K562 (cell line): Measurements from ENCODE around the gene DNAJC6. TPM values are rescaled to one million over a fixed set of nuclear protein-coding genes. Genes with fewer than 3 reads are reported as not detected.

Experiments
- ATAC-seq: fragments of 200-7000 bp; cut with Tn5 transposase; 3 replicates; pipeline ENCODE4 v1.9.1; 2020; ENCODE audit warnings: moderate library complexity
- BruUV-seq: library from RNA; stranded (reverse); fragments of 400-500 nt; replicated peaks from 2 replicates; lab custom pipeline; 2021; lab: Mats Ljungman, UMichigan
- CTCF ChIA-PET: fragments of 300-600 bp; formaldehyde crosslinking; extraction: SDS; loops from one replicate; lab custom pipeline; 2021; ENCODE audit warnings: low intra/inter-chr PET ratio; lab: Yijun Ruan, JAX
- POLR2A ChIA-PET: fragments of 300-600, 350-650 bp; sonication (Branson Sonifier 250); formaldehyde crosslinking; extraction: SDS; loops from one replicate; lab custom pipeline; 2021; ENCODE audit warnings: antibody characterized with exemption, inconsistent platforms; lab: Yijun Ruan, JAX
- DNase-seq, 4 experiments: peaks; one replicate each; pipeline versions ENCODE4 v3.0.0 to v3.0.0-alpha.2; 2011 to 2018; ENCODE audit warnings: low spot score in 3 of 4, mixed read lengths in 3 of 4; ENCODE audit errors: extremely low read depth in 1 of 4
- FAIRE-seq: peaks from 2 replicates; lab custom pipeline; 2011; peaks lifted over from hg19 to GRCh38; lab: Jason Lieb, UNC
- H2AFZ ChIP-seq: 2 replicates; pipeline ENCODE4 v1.6.0; 2011; ENCODE audit warnings: low read depth, low read length, control low read depth, inconsistent platforms
- H3K27ac ChIP-seq: fragments of 200-600 bp; 3 replicates; pipeline ENCODE4 v1.8.0; 2011; ENCODE audit warnings: low read depth, mild to moderate bottlenecking, control low read depth, inconsistent platforms, low read length, moderate library complexity, mixed read lengths; ENCODE audit errors: extremely low read depth
- H3K27me3 ChIP-seq, 2 experiments: fragments of 300-600 bp in 1 of 2; 2 replicates in 1 of 2; 3 replicates in 1 of 2; pipeline versions ENCODE4 v1.6.0 to v1.8.0; 2011; ENCODE audit warnings: inconsistent platforms in 2 of 2, low read length in 2 of 2, mild to moderate bottlenecking in 1 of 2, mixed read lengths in 1 of 2, moderate library complexity in 1 of 2; ENCODE audit not compliant: control insufficient read depth in 2 of 2, insufficient read depth in 2 of 2
- H3K36me3 ChIP-seq: fragments of 300-600 bp; 3 replicates; pipeline ENCODE4 v1.8.0; 2011; ENCODE audit warnings: mild to moderate bottlenecking, low read length, inconsistent platforms; ENCODE audit not compliant: control insufficient read depth, insufficient read depth
- H3K4me1 ChIP-seq, 2 experiments: fragments of 200-600 bp in 1 of 2; replicated peaks in 1 of 2; 2 replicates in 1 of 2; 3 replicates in 1 of 2; pipeline versions ENCODE4 v1.5.1 to v1.8.0; 2011; ENCODE audit warnings: inconsistent platforms in 2 of 2, low read length in 2 of 2, mild to moderate bottlenecking in 1 of 2, mixed read lengths in 1 of 2, moderate library complexity in 1 of 2; ENCODE audit not compliant: control insufficient read depth in 2 of 2, insufficient read depth in 2 of 2
- H3K4me2 ChIP-seq: 2 replicates; pipeline ENCODE4 v1.6.1; 2011; ENCODE audit warnings: low read length, control low read depth, inconsistent platforms, mixed read lengths; ENCODE audit not compliant: insufficient read depth
- H3K4me3 ChIP-seq: fragments of 200-600 bp; sonication (generic), shearing (Covaris generic); 2 replicates; pipeline ENCODE4 v1.5.1; 2016; ENCODE audit warnings: control low read depth, inconsistent platforms
- H3K79me2 ChIP-seq: fragments of 200-600 bp; 3 replicates; pipeline ENCODE4 v1.8.0; 2011; ENCODE audit warnings: low read length, inconsistent platforms; ENCODE audit not compliant: control insufficient read depth, insufficient read depth
- H3K9ac ChIP-seq, 2 experiments: 2 replicates each; pipeline versions ENCODE4 v1.6.0 to v1.6.1; 2011; ENCODE audit warnings: low read depth in 2 of 2, low read length in 2 of 2, control low read depth in 1 of 2, inconsistent platforms in 1 of 2, mild to moderate bottlenecking in 1 of 2, mixed read lengths in 1 of 2; ENCODE audit not compliant: insufficient read depth in 1 of 2
- H3K9me1 ChIP-seq: one replicate; pipeline ENCODE4 v1.6.0; 2011; ENCODE audit warnings: inconsistent platforms, mild to moderate bottlenecking, low read length, moderate library complexity; ENCODE audit not compliant: control insufficient read depth, insufficient read depth
- H3K9me3 ChIP-seq: replicated peaks from 2 replicates; pipeline ENCODE4 v1.5.1; 2011; ENCODE audit warnings: low read depth, low read length, inconsistent platforms; ENCODE audit not compliant: control insufficient read depth, insufficient read depth
- H4K20me1 ChIP-seq: replicated peaks from 2 replicates; pipeline ENCODE4 v1.6.1; 2011; ENCODE audit warnings: low read length, inconsistent platforms, mixed read lengths; ENCODE audit not compliant: control insufficient read depth, insufficient read depth
- C11orf30 ChIP-seq: fragments of 450-650 bp; IDR thresholded peaks from 2 replicates; pipeline ENCODE4 v1.6.1; 2016; ENCODE audit warnings: low read depth, mild to moderate bottlenecking
- FOXK1 ChIP-seq: sonication (generic); formaldehyde crosslinking; IDR thresholded peaks from 2 replicates; pipeline ENCODE4 v1.8.0; 2022; ENCODE audit warnings: missing genetic modification reagents, mild to moderate bottlenecking, borderline replicate concordance
- MAFG ChIP-seq: fragments of 450-650 bp; conservative IDR thresholded peaks from 2 replicates; pipeline ENCODE4 v1.6.1; 2016; ENCODE audit warnings: missing genetic modification characterization, missing compliant biosample characterization
- XRCC5 ChIP-seq: fragments of 200-400 bp; formaldehyde crosslinking; IDR thresholded peaks from 2 replicates; pipeline ENCODE4 v1.6.1; 2017; ENCODE audit warnings: low read depth, mild to moderate bottlenecking, low read length
- ZNF316 ChIP-seq: fragments of 450-650 bp; IDR thresholded peaks from 2 replicates; pipeline ENCODE4 v1.6.1; 2016
- WGBS: fragments of 100-300 bp; shearing (Covaris generic); methylation state at CpG from one replicate; pipeline ENCODE4 v1.1.6; 2016; ENCODE audit warnings: low coverage, mixed read lengths; ENCODE audit not compliant: insufficient coverage; ENCODE audit errors: missing lambda C conversion rate; 5-methylcytosine and 5-hydroxymethylcytosine counted together
- in situ Hi-C: fragments of 300-500 bp; cut with MboI; formaldehyde crosslinking; loops from 4 replicates; pipeline ENCODE4 v1.15.0; 2018; ENCODE audit warnings: inconsistent platforms, mixed read lengths
- intact Hi-C: fragments of 100-400 bp; cut with micrococcal nuclease; formaldehyde crosslinking; loops from 2 replicates; pipeline ENCODE4 v1.14.2; 2022
- polyA plus RNA-seq, 8 experiments: library from polyadenylated mRNA; depleted of rRNA in 4 of 8; stranded (reverse) in 5 of 8; unstranded in 3 of 8; fragments of >200 nt; fragmentation: Nextera tagmentation in 2 of 8; fragmentation: Illumina TruSeq in 1 of 8; extraction: Ambion mirVana in 2 of 8; extraction: Trizol in 1 of 8; gene quantifications; 2 replicates each; pipeline versions ENCODE4 v1.2.1 to v1.2.3, GENCODE V29; 2011 to 2014; ENCODE audit warnings: inconsistent platforms in 1 of 8, missing spikeins in 1 of 8
- total RNA-seq, 7 experiments: library from RNA; depleted of rRNA in 6 of 7; stranded (reverse); fragments of >200 nt in 6 of 7; fragmentation: Illumina TruSeq in 2 of 7; extraction: Trizol in 2 of 7; gene quantifications; 2 replicates each; pipeline versions ENCODE4 v1.2.1 to v1.2.3, GENCODE V29; 2011 to 2021; ENCODE audit warnings: low replicate concordance in 1 of 7
- TF ChIP-seq, protein P1 (sequence below): fragments of 450-650 bp; formaldehyde crosslinking; IDR thresholded peaks from 2 replicates; pipeline ENCODE4 v1.4.0; 2020; ENCODE audit warnings: mild to moderate bottlenecking, moderate library complexity
- TF ChIP-seq, protein P2 (sequence below): fragments of 450-650 bp; IDR thresholded peaks from 2 replicates; pipeline ENCODE4 v1.6.1; 2014; ENCODE audit warnings: low read depth, mild to moderate bottlenecking, moderate library complexity, borderline replicate concordance

The DNAJC6 gene
- total and polyA plus RNA-seq, 9 of the 15 experiments (the other 6 are each of a cell fraction or from before 2014, with no cell fraction given) = 6.7 to 78.7 (median 28.0) TPM

DNA sequence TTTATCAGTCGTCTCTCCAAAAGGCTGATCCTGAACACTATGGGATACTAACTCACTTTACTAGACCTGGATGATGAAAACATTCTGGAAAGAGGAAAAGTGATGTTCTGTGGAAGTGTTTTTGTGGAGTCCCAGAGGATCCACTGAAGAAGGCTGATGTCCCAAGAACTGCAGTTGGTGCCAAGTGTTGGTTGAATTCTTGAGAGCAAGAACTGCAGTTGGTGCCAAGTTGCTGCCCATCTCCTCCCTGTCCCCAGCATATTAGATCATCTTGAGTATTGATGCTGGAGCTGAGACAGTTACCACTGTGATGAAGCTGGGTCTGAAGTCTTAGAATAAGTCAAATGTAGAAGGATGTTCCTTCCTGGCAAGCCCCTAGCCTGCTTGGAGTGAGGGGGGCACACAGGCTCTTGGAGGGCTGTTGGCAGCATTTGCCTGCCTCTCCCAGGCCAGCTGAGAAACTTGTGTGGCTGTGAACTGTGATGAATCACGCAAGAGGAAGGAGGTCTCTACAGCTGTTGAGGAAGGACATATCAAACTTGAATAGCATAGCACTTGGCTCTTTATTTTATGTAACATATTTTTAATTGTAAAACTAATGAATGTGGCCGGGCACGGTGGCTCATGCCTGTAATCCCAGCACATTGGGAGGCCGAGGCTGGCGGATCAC lies 48.1 kb downstream of the DNAJC6 start (continued):
- TF ChIP-seq, protein P1, sequence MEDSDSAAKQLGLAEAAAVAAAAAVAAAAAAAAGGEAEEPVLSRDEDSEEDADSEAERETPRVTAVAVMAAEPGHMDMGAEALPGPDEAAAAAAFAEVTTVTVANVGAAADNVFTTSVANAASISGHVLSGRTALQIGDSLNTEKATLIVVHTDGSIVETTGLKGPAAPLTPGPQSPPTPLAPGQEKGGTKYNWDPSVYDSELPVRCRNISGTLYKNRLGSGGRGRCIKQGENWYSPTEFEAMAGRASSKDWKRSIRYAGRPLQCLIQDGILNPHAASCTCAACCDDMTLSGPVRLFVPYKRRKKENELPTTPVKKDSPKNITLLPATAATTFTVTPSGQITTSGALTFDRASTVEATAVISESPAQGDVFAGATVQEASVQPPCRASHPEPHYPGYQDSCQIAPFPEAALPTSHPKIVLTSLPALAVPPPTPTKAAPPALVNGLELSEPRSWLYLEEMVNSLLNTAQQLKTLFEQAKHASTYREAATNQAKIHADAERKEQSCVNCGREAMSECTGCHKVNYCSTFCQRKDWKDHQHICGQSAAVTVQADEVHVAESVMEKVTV = no peak
- TF ChIP-seq, protein P2, sequence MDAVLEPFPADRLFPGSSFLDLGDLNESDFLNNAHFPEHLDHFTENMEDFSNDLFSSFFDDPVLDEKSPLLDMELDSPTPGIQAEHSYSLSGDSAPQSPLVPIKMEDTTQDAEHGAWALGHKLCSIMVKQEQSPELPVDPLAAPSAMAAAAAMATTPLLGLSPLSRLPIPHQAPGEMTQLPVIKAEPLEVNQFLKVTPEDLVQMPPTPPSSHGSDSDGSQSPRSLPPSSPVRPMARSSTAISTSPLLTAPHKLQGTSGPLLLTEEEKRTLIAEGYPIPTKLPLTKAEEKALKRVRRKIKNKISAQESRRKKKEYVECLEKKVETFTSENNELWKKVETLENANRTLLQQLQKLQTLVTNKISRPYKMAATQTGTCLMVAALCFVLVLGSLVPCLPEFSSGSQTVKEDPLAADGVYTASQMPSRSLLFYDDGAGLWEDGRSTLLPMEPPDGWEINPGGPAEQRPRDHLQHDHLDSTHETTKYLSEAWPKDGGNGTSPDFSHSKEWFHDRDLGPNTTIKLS = no peak

DNA sequence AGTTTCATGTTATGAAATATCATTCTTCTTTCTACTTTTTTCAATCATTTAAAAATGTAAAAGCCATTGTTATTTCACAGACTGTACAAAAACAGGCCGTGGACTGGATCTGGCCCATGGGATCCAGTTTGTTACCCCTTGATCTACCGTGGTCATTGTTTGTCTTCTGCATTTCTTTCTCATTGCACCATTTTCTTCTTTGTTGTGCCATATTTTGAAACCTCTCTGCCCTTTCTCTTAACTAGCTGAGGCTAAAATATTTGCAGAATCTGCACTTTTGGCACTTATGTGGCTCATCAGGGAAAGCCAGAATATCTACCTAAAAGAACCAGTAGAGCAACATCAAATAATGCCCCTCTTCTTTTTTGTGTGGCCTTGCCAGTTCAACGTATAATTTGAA lies 50.5 kb downstream of the DNAJC6 start:
- Histone ChIP-seq H3K4me2 (no peak overlapping the region), H3K79me2 (peaks cover 74% of the 10 kb centered on the region), H3K9ac (no peak overlapping the region), H2AFZ (no peak overlapping the region), H3K27me3 (no peaks in the 10 kb centered on the region), H3K36me3 (peaks cover 25% of the 10 kb centered on the region; the same call in 2 of the 3 replicates), H3K9me1 (no peaks in the 10 kb centered on the region), H3K27ac (no peak overlapping the region), H3K4me1 (no peaks in the 10 kb centered on the region), H4K20me1 (0 out of 2 replicates have a peak, but pooled peaks cover 4% of the 10 kb centered on the region), H3K9me3 (no peaks in the 10 kb centered on the region), H3K4me3 (no peak overlapping the region)
- WGBS = 77% methylated on average over 3 of the region's 3 CpGs
- no peak for DNase-seq
- intact Hi-C loops = loop anchor here (5.0 kb wide), 1 partner anchor 48 kb away; no protein-coding TSS in a partner anchor
- FAIRE-seq = no peak
- POLR2A ChIA-PET = interaction anchor here (0.8 to 1.5 kb wide), 3 partner anchors 9 to 38 kb away, joined by 4 to 7 read pairs (median 5); no protein-coding TSS in a partner anchor
- no TSS peak for BruUV-seq
- CTCF ChIA-PET = no interaction called here
- in situ Hi-C loops = no loop called here
- no peak for ATAC-seq
- TF ChIP-seq MAFG (tag) (0 out of 2 replicates have a peak, but pooled peaks have one; percentile 11), ZNF316 (peak; percentile 43; the same call in 1 of the 2 replicates), XRCC5 (no peak), C11orf30 (peak; percentile 32; the same call in 1 of the 2 replicates), FOXK1 (no peak)
